ENCODE data around the gene RBMS3. TPM values are rescaled to one million over a fixed set of nuclear protein-coding genes. Genes with fewer than 3 reads are reported as not detected.

The RBMS3 gene
- total and polyA plus RNA-seq, 2 of the 8 experiments (the other 6 are each of a cell fraction or from before 2014, with no cell fraction given) = 3.7 to 6.9 TPM

- no peak for TF ChIP-seq NRF1 (IDR thresholded peaks at IDR 0.05; ENCODE audit: low read depth, low read length)
- TF ChIP-seq GTF2F1 (IDR thresholded peaks at IDR 0.05; ENCODE audit: borderline replicate concordance, low read depth, low read length) = no peak
- TF ChIP-seq, protein P1, sequence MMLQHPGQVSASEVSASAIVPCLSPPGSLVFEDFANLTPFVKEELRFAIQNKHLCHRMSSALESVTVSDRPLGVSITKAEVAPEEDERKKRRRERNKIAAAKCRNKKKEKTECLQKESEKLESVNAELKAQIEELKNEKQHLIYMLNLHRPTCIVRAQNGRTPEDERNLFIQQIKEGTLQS (IDR thresholded peaks at IDR 0.05; ENCODE audit: insufficient read depth, low read depth, low read length) = no peak
- no peak for TF ChIP-seq SP1 (IDR thresholded peaks at IDR 0.05; ENCODE audit: low read depth, low read length)
Measured at GRCh38 chr3:29701326-29701983, 420.6 kb downstream of the RBMS3 start (continued).
